ENCODE data around the gene STAG2.

DNA sequence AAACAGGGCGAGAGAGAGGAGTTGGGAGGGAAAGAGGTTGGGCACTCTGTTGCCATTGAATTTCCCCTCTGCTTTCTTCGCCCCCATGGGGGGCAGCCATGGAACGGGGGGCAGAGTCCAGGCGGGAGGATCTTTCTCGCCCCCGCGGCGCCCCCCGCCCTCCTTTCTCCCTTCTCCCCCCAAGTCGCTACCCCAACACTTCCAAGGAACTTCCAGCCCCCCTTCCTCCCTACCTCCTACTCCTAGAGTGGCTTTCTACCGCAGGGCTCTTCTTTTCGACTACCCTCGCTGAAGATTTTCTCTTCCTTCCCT is 594 bp upstream of the STAG2 start:
- no peak for TF ChIP-seq NFE2L1 (CRISPR knock-in tag; IDR thresholded peaks at IDR 0.05; ENCODE audit: borderline replicate concordance)
- TF ChIP-seq, protein P1, sequence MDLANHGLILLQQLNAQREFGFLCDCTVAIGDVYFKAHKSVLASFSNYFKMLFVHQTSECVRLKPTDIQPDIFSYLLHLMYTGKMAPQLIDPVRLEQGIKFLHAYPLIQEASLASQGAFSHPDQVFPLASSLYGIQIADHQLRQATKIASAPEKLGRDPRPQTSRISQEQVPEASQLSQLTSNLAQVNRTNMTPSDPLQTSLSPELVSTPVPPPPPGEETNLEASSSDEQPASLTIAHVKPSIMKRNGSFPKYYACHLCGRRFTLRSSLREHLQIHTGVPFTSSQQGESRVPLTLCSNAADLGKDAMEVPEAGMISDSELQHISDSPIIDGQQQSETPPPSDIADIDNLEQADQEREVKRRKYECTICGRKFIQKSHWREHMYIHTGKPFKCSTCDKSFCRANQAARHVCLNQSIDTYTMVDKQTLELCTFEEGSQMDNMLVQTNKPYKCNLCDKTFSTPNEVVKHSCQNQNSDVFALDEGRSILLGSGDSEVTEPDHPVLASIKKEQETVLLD (CRISPR knock-in tag; IDR thresholded peaks at IDR 0.05; ENCODE audit: low read depth) = no peak
- TF ChIP-seq NFE2 (CRISPR knock-in tag; IDR thresholded peaks at IDR 0.05) = no peak
- no peak for TF ChIP-seq ESRRA (CRISPR knock-in tag; IDR thresholded peaks at IDR 0.05; ENCODE audit: low read depth)
- TF ChIP-seq, protein P2, sequence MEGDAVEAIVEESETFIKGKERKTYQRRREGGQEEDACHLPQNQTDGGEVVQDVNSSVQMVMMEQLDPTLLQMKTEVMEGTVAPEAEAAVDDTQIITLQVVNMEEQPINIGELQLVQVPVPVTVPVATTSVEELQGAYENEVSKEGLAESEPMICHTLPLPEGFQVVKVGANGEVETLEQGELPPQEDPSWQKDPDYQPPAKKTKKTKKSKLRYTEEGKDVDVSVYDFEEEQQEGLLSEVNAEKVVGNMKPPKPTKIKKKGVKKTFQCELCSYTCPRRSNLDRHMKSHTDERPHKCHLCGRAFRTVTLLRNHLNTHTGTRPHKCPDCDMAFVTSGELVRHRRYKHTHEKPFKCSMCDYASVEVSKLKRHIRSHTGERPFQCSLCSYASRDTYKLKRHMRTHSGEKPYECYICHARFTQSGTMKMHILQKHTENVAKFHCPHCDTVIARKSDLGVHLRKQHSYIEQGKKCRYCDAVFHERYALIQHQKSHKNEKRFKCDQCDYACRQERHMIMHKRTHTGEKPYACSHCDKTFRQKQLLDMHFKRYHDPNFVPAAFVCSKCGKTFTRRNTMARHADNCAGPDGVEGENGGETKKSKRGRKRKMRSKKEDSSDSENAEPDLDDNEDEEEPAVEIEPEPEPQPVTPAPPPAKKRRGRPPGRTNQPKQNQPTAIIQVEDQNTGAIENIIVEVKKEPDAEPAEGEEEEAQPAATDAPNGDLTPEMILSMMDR (CRISPR knock-in tag; IDR thresholded peaks at IDR 0.05) = no peak
- TF ChIP-seq ZNF781 (CRISPR knock-in tag; IDR thresholded peaks at IDR 0.05; ENCODE audit: borderline replicate concordance, not compliant biosample characterization) = no peak
- TF ChIP-seq MXI1 (IDR thresholded peaks at IDR 0.05; ENCODE audit: borderline replicate concordance, low read depth, low read length) = no peak
- TF ChIP-seq CREB1 (IDR thresholded peaks at IDR 0.05) = no peak
- TF ChIP-seq CREB1 (CRISPR knock-in tag; IDR thresholded peaks at IDR 0.05) = no peak
- no peak for TF ChIP-seq U2AF2 (IDR thresholded peaks at IDR 0.05; ENCODE audit: low read depth, low read length)

Data from HepG2 (cell line).